ENCODE data around the gene B4GALT4. TPM values are rescaled to one million over a fixed set of nuclear protein-coding genes. Genes with fewer than 3 reads are reported as not detected.
A peak's percentile ranks its signal among the peaks of the same experiment; 100 is the strongest.

B4GALT4 gene
- total and polyA plus RNA-seq, 12 donors: 9.0 to 23.2 (median 11.6) TPM

DNA sequence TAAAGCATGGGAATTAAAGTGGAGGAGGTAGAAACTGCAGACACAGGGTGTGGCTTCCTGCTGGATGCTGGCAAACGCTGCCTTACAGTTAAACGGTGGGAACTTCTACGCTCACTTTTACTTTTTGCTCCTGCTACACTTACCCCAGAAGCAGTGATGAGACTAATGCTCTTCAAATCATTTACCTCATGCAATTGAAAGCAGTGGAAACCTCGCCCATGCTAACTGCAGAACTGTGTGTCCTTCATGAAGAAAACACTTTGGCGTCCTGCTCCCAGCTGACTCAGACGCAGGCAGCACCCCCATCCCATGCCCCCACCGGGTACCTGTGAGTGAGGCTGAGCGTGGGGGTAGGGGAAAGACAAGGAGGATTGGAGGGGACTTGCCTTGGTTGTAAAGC is 35.5 kb downstream of the B4GALT4 start:
- peaks cover 0 to 21% (median 9%) of the 10 kb centered on the region in 9 donors for H3K4me1 ChIP-seq
- ATAC-seq (peak in 3 of 8 donors; percentile 15 to 38 (median 21)), DNase-seq (no peak)
- H3K27me3 ChIP-seq: no peaks in the 10 kb centered on the region
- no peaks in the 10 kb centered on the region for H3K9me3 ChIP-seq
- no peak overlapping the region for H3K4me3 ChIP-seq
- H3K36me3 ChIP-seq: peaks cover 0 to 25% (median 6%) of the 10 kb centered on the region in 9 donors
- no peak overlapping the region for H3K27ac ChIP-seq
- 41 to 68% methylated on average over 8 of the region's 8 CpGs for WGBS, 2 donors
- TF ChIP-seq, protein P1, sequence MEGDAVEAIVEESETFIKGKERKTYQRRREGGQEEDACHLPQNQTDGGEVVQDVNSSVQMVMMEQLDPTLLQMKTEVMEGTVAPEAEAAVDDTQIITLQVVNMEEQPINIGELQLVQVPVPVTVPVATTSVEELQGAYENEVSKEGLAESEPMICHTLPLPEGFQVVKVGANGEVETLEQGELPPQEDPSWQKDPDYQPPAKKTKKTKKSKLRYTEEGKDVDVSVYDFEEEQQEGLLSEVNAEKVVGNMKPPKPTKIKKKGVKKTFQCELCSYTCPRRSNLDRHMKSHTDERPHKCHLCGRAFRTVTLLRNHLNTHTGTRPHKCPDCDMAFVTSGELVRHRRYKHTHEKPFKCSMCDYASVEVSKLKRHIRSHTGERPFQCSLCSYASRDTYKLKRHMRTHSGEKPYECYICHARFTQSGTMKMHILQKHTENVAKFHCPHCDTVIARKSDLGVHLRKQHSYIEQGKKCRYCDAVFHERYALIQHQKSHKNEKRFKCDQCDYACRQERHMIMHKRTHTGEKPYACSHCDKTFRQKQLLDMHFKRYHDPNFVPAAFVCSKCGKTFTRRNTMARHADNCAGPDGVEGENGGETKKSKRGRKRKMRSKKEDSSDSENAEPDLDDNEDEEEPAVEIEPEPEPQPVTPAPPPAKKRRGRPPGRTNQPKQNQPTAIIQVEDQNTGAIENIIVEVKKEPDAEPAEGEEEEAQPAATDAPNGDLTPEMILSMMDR (IDR thresholded peaks at IDR 0.05): no peak
- intact Hi-C loops (cut with DNase I): no loop called here

DNA sequence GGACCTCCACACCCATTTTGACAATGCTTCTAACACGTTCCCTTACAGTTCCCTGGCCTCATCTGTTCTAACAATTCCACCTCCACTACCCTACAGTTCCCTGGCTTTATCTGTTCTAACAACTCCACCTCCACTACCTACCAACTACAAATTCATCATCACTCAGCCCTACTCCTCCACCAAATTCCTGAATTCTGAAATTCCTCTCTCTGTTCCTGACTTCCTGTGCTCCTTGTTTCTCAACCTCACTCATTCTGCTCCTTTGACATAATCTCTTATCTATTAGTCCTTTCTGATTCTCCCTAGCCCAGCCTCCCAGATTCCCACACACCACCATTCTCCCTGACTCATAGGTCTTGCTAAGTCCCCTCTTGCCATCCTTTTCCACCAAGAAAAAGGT is 44.8 kb downstream of the B4GALT4 start:
- intact Hi-C loops (cut with DNase I): no loop called here
- H3K36me3 ChIP-seq: no peaks in the 10 kb centered on the region
- no peak overlapping the region for H3K27ac ChIP-seq
- no peaks in the 10 kb centered on the region for H3K9me3 ChIP-seq
- ATAC-seq (no peak), DNase-seq (no peak)
- H3K4me1 ChIP-seq: no peaks in the 10 kb centered on the region
- no peak overlapping the region for H3K4me3 ChIP-seq
- TF ChIP-seq, protein P1 (IDR thresholded peaks at IDR 0.05): no peak
- no peaks in the 10 kb centered on the region for H3K27me3 ChIP-seq
- WGBS, 2 donors: 70 to 85% methylated on average over 1 of the region's 1 CpG

DNA sequence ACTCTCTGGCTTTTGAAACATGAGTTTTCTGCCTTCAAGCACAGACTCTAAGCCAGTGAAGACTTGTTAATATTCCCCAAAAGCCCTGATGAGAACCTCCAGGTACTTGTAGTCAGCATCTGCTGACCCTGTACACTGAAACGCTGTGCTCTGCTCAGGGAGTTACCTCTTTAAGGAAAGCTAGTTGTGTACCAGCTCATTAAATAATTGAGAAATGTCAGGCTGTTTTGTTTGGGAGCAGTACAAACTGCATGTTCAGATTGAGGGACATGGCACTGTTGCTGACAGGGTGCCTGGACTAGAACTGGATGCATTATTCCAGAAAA is 45.6 kb downstream of the B4GALT4 start:
- TF ChIP-seq, protein P1 (IDR thresholded peaks at IDR 0.05): no peak
- WGBS, 2 donors: 73 to 83% methylated on average over 1 of the region's 1 CpG
- intact Hi-C loops (cut with DNase I): no loop called here

DNA sequence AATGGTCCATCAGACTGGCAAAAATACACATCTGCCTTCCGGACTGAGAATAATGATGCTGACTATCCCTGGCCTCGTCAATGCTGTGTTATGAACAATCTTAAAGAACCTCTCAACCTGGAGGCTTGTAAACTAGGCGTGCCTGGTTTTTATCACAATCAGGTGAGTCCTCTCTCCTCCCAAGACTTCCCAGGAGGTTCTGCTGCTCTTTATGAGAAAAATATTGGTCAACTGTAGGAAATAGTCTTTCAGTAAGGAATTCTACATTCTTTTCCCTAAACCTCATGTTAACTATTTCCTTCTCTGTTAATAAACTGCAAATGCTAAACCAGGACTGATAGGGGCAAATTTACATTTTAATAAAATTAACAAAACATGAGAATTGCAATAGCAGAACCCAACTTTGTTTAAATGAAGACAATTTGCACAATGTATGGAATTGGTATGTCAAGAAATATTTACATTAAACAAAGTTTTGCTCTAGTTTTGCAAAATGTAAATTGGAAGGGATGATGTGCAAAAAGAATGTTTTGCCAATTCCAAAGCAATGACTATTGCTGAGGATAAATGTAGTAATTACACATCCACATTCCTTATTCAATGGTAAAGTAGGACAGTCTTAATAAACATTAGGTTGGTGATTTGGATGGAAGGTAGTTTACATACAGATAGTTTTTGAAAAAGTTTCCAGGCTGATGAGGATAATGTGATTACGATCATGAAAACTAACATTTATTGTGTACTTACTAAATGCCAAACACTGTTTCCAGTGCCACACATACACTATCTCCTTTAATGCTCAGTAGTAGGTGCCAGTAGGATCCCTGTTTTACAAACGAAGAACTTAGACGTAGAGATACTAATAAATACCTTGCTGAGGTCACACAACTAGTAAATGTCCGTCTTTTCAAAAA is 46.2 kb downstream of the B4GALT4 start:
- Histone ChIP-seq H3K27me3 (no peaks in the 10 kb centered on the region), H3K4me1 (no peaks in the 10 kb centered on the region), H3K36me3 (no peaks in the 10 kb centered on the region), H3K4me3 (no peak overlapping the region), H3K9me3 (no peaks in the 10 kb centered on the region), H3K27ac (no peak overlapping the region)
- intact Hi-C loops (cut with DNase I): no loop called here
- TF ChIP-seq, protein P1 (IDR thresholded peaks at IDR 0.05): no peak
- no peak for DNase-seq
- 82 to 84% methylated on average over 7 of the region's 7 CpGs for WGBS, 2 donors
- no peak for ATAC-seq

More for the DNA sequence above, 45.6 kb downstream of the B4GALT4 start:
- no peak overlapping the region for H3K27ac ChIP-seq
- no peaks in the 10 kb centered on the region for H3K9me3 ChIP-seq
- DNase-seq (no peak), ATAC-seq (no peak)
- no peaks in the 10 kb centered on the region for H3K27me3 ChIP-seq
- no peak overlapping the region for H3K4me3 ChIP-seq
- no peaks in the 10 kb centered on the region for H3K36me3 ChIP-seq
- no peaks in the 10 kb centered on the region for H3K4me1 ChIP-seq

Measured in heart right ventricle (tissue), 16 donors.